Ovary (tissue), 9 donors: ENCODE results near the gene KIZ. TPM values are rescaled to one million over a fixed set of nuclear protein-coding genes. Genes with fewer than 3 reads are reported as not detected.

ENCODE experiments used
- DNase-seq, 5 donors: peaks; one replicate each; pipeline ENCODE4 v3.0.0-alpha.2; 2019 to 2020
- H3K27ac ChIP-seq, 2 donors: fragments of 200-600 bp; one replicate each; pipeline versions ENCODE4 v1.5.1 to v1.8.0; 2019 to 2022
- H3K27me3 ChIP-seq: fragments of 200-600 bp; one replicate; pipeline ENCODE4 v1.8.0; 2022
- H3K36me3 ChIP-seq: fragments of 200-600 bp; sonication (generic); one replicate; pipeline ENCODE4 v1.5.1; 2019
- H3K4me1 ChIP-seq: one replicate; pipeline ENCODE4 v1.8.1; 2013; ENCODE audit warnings: mild to moderate bottlenecking, moderate library complexity; ENCODE audit not compliant: insufficient read depth
- H3K4me3 ChIP-seq: fragments of 200-600 bp; sonication (generic); one replicate; pipeline ENCODE4 v1.5.1; 2017
- H3K9me3 ChIP-seq, 2 donors: fragments of 200-600 bp in 1 of 2; sonication (generic) in 1 of 2; one replicate each; pipeline versions ENCODE4 v1.5.1 to v1.8.1; 2013 to 2019; ENCODE audit warnings: mild to moderate bottlenecking in 1 of 2, moderate library complexity in 1 of 2
- CTCF ChIP-seq, 3 donors: fragments of 450-650 bp in 2 of 3; fragments of 200-600 bp in 1 of 3; IDR thresholded peaks; one replicate each; pipeline versions ENCODE4 v1.5.1 to v1.8.0; 2016 to 2022; ENCODE audit warnings: antibody characterized with exemption in 3 of 3, mild to moderate bottlenecking in 1 of 3
- EP300 ChIP-seq: sonication (generic); formaldehyde crosslinking; IDR thresholded peaks from one replicate; pipeline ENCODE4 v1.6.1; 2017; ENCODE audit warnings: antibody characterized with exemption
- POLR2A ChIP-seq: fragments of 450-650 bp; IDR thresholded peaks from one replicate; pipeline ENCODE4 v1.6.1; 2017; ENCODE audit warnings: antibody characterized with exemption, mild to moderate bottlenecking, moderate library complexity
- WGBS, 3 donors: extraction: QIAGEN DNeasy Blood & Tissue Kit in 1 of 3; methylation state at CpG; one replicate each; pipeline versions ENCODE4 v1.1.5 to v1.1.7; 2013 to 2017; 5-methylcytosine and 5-hydroxymethylcytosine counted together
- intact Hi-C, 4 donors: fragments of 100-400 bp; cut with DNase I; formaldehyde crosslinking; loops; one replicate each; pipeline versions ENCODE4 v1.11.0 to v1.15.1; 2022 to 2023
- polyA plus RNA-seq, 2 donors: library from polyadenylated mRNA; stranded (reverse); fragments of 200-250 nt in 1 of 2; fragments of 350-450 nt in 1 of 2; fragmentation: Illumina TruSeq in 1 of 2; extraction: RNeasy Lipid Tissue Mini Kit (QIAGEN cat#74804) in 1 of 2; gene quantifications; one replicate each; pipeline ENCODE4 v1.2.3, GENCODE V29; 2013 to 2014
- total RNA-seq, 7 donors: library from RNA; depleted of rRNA in 2 of 7; stranded (reverse); fragments of >200 nt in 2 of 7; fragmentation: NEBNext Ultra II Directional in 3 of 7; extraction: Animal tissue kit (Norgen Biotek cat#: 25700) in 3 of 7; gene quantifications; one replicate each; pipeline versions ENCODE4 v1.1.0 to v1.2.4, GENCODE V29; 2016 to 2023
- donor health status: DM: no; HTN: no; CAD: no; lungs with moderate emphysema.
- donor health status: DM: no; HTN: no; CAD: no.
- donor health status: Bipolar disorder and iron deficiency.
- donor health status: DM: yes; HTN: yes; CAD: no.
- donor health status: DM: no; HTN: no; CAD: no.
- donor health status: DM: yes; HTN: yes; CAD: no.

KIZ gene
- total and polyA plus RNA-seq, 9 donors = 20.5 to 59.5 (median 42.1) TPM

- Histone ChIP-seq H3K4me1 (peaks cover 2% of the 10 kb centered on the region), H3K36me3 (no peaks in the 10 kb centered on the region), H3K27ac (no peak overlapping the region), H3K9me3 (no peaks in the 10 kb centered on the region), H3K27me3 (no peaks in the 10 kb centered on the region), H3K4me3 (no peak overlapping the region)
- intact Hi-C loops = no loop called here
- no peak for DNase-seq
- 86 to 95% (median 88%) methylated on average over 1 of the region's 1 CpG for WGBS, 3 donors
- TF ChIP-seq POLR2A (no peak), CTCF (IDR thresholded peaks at IDR 0.05) (no peak), EP300 (no peak)
Observed at GRCh38 chr20:21147593-21147992, 21.7 kb downstream of the KIZ start.

GRCh38 chr20:21149344-21149743 lies 23.5 kb downstream of the KIZ start:
- H3K36me3 ChIP-seq = no peaks in the 10 kb centered on the region
- DNase-seq = no peak
- no peak overlapping the region for H3K4me3 ChIP-seq
- peaks cover 2% of the 10 kb centered on the region for H3K4me1 ChIP-seq
- H3K27me3 ChIP-seq = no peaks in the 10 kb centered on the region
- intact Hi-C loops = no loop called here
- H3K27ac ChIP-seq = no peak overlapping the region
- no peaks in the 10 kb centered on the region for H3K9me3 ChIP-seq
- 86 to 88% (median 87%) methylated on average over 9 of the region's 9 CpGs for WGBS, 3 donors
- TF ChIP-seq EP300 (no peak), CTCF (IDR thresholded peaks at IDR 0.05) (no peak), POLR2A (no peak)

GRCh38 chr20:21151791-21152190 lies 25.9 kb downstream of the KIZ start:
- H3K27ac ChIP-seq = no peak overlapping the region
- TF ChIP-seq CTCF (IDR thresholded peaks at IDR 0.05) (no peak), POLR2A (no peak), EP300 (no peak)
- H3K4me1 ChIP-seq = no peaks in the 10 kb centered on the region
- H3K27me3 ChIP-seq = no peaks in the 10 kb centered on the region
- no peak overlapping the region for H3K4me3 ChIP-seq
- 94 to 95% (median 94%) methylated on average over 5 of the region's 5 CpGs for WGBS, 3 donors
- no peaks in the 10 kb centered on the region for H3K9me3 ChIP-seq
- H3K36me3 ChIP-seq = no peaks in the 10 kb centered on the region
- no peak for DNase-seq
- intact Hi-C loops = no loop called here

- Histone ChIP-seq H3K27ac (no peak overlapping the region), H3K36me3 (no peaks in the 10 kb centered on the region), H3K27me3 (no peaks in the 10 kb centered on the region), H3K4me1 (no peaks in the 10 kb centered on the region), H3K9me3 (no peaks in the 10 kb centered on the region), H3K4me3 (no peak overlapping the region)
- DNase-seq = no peak
- intact Hi-C loops = no loop called here
- 32 to 57% (median 46%) methylated on average over 2 of the region's 2 CpGs for WGBS, 3 donors
- TF ChIP-seq POLR2A = no peak
- TF ChIP-seq CTCF (IDR thresholded peaks at IDR 0.05) = no peak
Observed at GRCh38 chr20:21154692-21155091, 28.8 kb downstream of the KIZ start.

- Histone ChIP-seq H3K27ac (no peak overlapping the region), H3K4me1 (no peaks in the 10 kb centered on the region), H3K36me3 (no peaks in the 10 kb centered on the region), H3K27me3 (no peaks in the 10 kb centered on the region), H3K9me3 (no peaks in the 10 kb centered on the region), H3K4me3 (no peak overlapping the region)
- TF ChIP-seq CTCF (IDR thresholded peaks at IDR 0.05) (no peak), POLR2A (no peak), EP300 (no peak)
- intact Hi-C loops = no loop called here
- 97% methylated on average over 5 of the region's 5 CpGs for WGBS, 3 donors
- DNase-seq = no peak
Observed at GRCh38 chr20:21155268-21155667, 29.4 kb downstream of the KIZ start.
